Endometrial microvascular endothelial cells (primary cell): Measurements from ENCODE around the gene TARS2. TPM values are rescaled to one million over a fixed set of nuclear protein-coding genes. Genes with fewer than 3 reads are reported as not detected.

Source experiments
- in situ Hi-C: cut with HindIII; loops from 2 replicates; pipeline ENCODE4 v1.10.0; 2017; ENCODE audit warnings: low sequenced_read_pairs, low pct_unique_long_range_greater_than_20kb; ENCODE audit errors: inconsistent ontology term
- total RNA-seq: library from RNA; depleted of rRNA; stranded (reverse); fragments of >200 nt; gene quantifications from one replicate; pipeline ENCODE4 v1.2.3, GENCODE V29; 2015; ENCODE audit errors: inconsistent ontology term

Gene TARS2
- total RNA-seq, 1 donor from 2014 or later: 12.5 TPM

- in situ Hi-C loops: no loop called here
These were observed 46.8 kb downstream of the TARS2 start for GRCh38 chr1:150534002-150534401.

GRCh38 chr1:150535511-150536287 is 48.5 kb downstream of the TARS2 start:
- in situ Hi-C loops: no loop called here

GRCh38 chr1:150536836-150537731 is 49.9 kb downstream of the TARS2 start:
- in situ Hi-C loops: no loop called here

DNA sequence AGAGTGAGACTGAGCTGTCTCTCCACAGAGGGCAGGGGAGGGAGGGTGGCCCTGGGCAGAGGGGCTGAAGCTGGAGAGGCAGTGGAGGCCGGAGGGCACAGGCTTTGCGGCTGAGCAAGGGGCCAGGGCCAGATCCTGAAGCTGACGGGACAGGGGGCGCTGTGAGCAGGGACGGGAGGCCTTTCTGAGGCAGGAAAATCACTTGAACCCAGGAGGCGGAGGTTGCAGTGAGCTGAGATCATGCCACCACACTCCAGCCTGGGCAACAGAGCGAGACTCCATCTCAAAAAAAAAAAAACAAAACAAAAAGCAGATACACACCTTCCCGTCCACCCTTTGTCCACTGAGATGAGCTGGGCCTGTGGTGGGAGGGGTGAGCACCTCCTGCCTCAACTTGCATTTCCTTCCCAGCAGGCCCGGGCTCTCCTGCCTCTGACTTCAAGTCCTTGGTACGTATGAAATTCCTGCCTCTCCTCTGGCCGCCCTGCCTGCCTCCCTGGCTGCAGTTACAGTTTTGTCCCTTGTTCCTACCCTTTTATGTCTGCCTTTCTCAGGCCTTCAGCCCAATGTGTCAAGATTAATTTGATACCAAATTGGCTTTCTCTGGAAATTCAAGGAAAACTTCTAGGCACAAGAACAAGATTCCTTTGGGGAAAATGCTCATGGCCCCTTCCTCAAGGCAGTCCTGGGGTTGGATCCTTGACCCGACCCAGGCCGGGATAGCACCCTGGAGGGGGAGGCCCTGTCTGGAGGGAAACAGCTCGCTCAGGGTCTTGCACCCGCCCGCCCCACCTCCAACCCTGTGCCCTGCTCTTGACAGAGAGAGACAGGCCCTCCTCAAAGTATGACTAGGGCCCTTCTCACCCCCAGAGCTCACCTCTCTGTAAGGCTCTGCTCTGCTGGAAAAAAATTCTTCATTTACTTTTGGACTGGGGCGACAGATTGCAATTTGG is 50.8 kb downstream of the TARS2 start:
- in situ Hi-C loops: no loop called here

GRCh38 chr1:150543500-150544143 is 56.4 kb downstream of the TARS2 start:
- in situ Hi-C loops: no loop called here

DNA sequence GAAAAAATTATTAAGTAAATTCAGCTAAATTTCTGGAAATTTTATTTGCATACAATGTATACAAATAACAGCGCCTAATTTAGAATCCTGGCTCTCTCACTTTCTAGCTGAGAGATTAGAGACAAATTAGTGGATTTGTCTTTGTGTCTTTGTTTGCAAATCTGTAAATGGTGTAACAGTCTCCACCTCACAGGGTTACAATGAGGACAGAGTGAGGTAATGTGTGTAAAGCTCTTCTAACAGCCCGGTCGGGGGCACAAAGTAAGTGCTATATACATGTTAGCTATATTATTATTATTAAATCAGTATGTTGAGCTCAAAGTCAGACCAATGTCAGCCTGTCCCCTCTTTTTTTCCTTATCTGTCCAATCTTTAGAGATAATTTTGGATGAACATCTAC is 57.0 kb downstream of the TARS2 start:
- in situ Hi-C loops: no loop called here

DNA sequence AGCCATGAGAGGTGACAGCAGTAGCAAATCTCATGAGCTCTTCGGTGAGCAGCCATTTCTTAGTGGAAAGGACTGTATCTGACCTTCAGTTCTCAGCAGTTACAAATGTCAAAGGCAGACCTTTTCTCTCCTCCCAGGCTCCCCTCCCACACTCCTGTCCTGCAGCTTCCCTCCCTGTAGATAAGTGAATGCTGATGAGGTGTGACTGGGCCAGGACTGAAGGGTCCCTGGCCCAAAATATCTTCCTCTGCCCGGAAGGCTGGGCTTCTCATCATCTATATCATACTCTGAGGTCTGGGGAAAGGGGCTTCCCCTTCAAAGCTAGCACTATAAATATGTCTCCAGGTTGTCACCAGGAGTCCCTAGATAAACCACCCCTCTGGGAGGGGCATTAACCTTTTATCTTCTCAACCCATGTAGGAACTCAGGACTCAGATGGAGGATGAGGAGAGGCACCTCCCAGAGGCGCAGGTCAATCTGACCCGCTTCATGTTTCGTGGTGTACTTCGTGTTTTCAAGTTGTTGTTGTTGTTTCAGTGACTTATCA is 58.3 kb downstream of the TARS2 start:
- in situ Hi-C loops: no loop called here

DNA sequence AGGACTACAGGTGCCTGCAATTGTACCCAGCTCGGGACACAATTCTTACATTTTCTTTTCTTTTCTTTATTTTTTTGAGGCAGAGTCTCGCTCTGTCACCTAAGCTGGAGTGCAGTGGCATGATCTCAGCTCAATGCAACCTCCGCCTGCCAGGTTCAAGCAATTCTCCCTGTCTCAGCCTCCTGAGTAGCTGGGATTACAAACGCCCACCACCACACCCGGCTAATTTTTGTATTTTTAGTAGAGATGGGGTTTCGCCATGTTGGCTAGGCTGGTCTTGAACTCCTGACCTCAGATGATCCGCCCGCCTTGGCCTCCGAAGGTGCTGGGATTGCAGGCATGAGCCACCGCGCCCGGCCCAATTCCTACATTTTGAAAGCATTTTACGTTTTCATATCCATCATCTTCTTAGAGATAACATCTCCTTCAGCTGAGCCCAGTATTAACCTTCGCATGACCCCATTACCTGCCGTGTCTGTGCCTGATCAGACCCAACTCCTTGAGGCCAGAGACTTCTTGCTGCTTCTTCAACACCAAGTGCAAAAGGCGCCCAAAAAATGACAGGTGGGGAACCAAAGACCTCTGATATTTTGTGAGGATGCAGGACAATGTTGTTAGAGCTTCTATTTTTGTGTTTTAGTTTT is 59.2 kb downstream of the TARS2 start:
- in situ Hi-C loops: no loop called here

DNA sequence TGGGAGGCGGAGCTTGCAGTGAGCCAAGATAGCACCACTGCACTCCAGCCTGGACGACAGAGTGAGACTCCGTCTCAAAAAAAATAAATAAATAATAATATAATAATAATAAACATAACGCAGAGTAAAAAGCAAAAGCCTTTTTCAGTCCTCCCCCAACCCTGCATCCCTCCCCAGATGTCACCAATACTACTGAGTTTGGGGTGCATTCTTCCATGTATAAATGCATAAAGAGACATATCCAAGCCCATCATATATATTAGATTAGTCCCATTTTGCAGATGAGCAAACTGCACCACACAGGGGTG is 61.1 kb downstream of the TARS2 start:
- in situ Hi-C loops: no loop called here

GRCh38 chr1:150548632-150549495 is 61.6 kb downstream of the TARS2 start, which contains the start of gene ADAMTSL4:
Gene ADAMTSL4 (plus strand): TSS chr1:150549408. CDS start chr1:150552289, 2,881 bp downstream.
- in situ Hi-C loops: no loop called here

GRCh38 chr1:150549496-150550221 is 62.4 kb downstream of the TARS2 start:
- in situ Hi-C loops: no loop called here

- in situ Hi-C loops: no loop called here
These were observed 63.2 kb downstream of the TARS2 start for GRCh38 chr1:150550222-150551050.

DNA sequence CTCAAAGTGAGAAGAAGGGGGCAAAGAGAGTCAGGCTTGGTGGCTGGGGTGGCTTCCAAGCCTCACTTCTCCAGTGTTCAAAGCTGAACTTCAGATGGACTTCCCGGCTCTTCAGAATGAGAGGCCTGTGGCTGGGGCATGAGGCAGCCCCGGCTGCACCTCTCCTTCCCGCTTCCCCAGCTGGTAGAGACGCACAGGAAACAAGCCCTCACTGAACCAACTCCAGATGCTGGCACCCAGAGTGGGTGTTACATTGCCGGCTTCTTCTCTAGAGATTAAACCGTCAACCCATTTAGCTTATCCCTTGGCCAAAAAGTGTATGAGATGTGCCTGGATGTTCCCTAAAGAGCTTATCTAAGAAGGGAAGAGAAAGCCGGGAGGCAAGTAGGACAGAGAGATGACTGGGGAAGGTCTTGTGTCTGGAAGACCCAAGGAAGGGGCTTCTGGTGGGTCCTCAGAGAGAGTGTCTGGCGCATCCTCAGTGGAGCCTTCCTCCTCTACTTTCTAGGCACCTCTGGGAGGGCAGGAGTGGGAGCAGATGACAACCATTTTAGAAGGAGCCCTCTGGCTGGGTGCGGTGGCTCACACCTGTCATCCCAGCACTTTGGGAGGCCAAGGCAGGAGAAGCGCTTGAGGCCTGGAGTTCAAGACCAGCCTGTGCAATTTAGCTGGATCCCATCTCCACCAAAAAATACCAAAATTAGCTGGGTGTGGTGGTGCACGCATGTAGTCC is 64.0 kb downstream of the TARS2 start:
- in situ Hi-C loops: no loop called here

GRCh38 chr1:150551784-150552127 is 64.5 kb downstream of the TARS2 start:
- in situ Hi-C loops: no loop called here
